ENCODE results near the gene FGF2. TPM values are rescaled to one million over a fixed set of nuclear protein-coding genes. Genes with fewer than 3 reads are reported as not detected.
A peak's percentile ranks its signal among the peaks of the same experiment; 100 is the strongest.

FGF2 gene
- total RNA-seq, 1 experiment from 2014 or later = 2.1 TPM

DNA sequence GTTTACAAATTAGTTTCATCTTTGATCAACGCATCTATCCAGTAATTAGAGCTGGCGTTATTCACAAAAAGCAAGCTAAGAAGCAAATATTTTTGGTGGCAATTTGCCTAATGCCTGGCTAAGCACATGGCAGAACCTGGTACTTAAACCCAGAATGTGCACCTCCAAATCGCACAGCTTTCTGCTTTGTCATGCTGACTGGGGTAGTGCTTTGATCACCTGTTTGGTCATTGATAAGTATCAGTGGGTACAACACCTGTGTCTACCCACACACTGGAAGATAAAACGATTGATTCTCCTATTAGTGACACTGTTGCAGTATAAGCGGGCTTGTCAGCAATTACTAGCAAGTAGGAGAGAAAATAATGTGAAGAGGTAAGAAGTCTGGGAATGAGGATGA is 93.8 kb downstream of the FGF2 start:
- CTCF ChIA-PET = no interaction called here
- H3K79me2 ChIP-seq (ENCODE audit: low read depth) = peaks cover 30% of the 10 kb centered on the region
- no peak overlapping the region for H2AFZ ChIP-seq

GRCh38 chr4:122921300-122921699 is 94.7 kb downstream of the FGF2 start:
- peak overlapping the region; percentile 87 for H3K4me3 ChIP-seq

More for the DNA sequence above, 93.8 kb downstream of the FGF2 start:
- Histone ChIP-seq H3K4me1 (replicated peaks; ENCODE audit: insufficient read depth) (peaks cover 20% of the 10 kb centered on the region), H4K20me1 (ENCODE audit: insufficient read depth) (no peaks in the 10 kb centered on the region), H3K27ac (no peak overlapping the region), H3K9me2 (ENCODE audit: insufficient read depth) (no peaks in the 10 kb centered on the region), H3K4me3 (no peak overlapping the region), H3K9me3 (ENCODE audit: insufficient read depth, low read depth) (no peaks in the 10 kb centered on the region), H3K27me3 (ENCODE audit: insufficient read depth, low read depth) (no peaks in the 10 kb centered on the region), H3K4me2 (0 out of 2 replicates have a peak overlapping the region, but pooled peaks have one; percentile 79), H3K36me3 (ENCODE audit: low read depth) (no peaks in the 10 kb centered on the region), H3F3A (ENCODE audit: insufficient read depth, low read depth) (peaks cover 8% of the 10 kb centered on the region; the same call in 1 of the 2 replicates)
- TF ChIP-seq, protein P1, sequence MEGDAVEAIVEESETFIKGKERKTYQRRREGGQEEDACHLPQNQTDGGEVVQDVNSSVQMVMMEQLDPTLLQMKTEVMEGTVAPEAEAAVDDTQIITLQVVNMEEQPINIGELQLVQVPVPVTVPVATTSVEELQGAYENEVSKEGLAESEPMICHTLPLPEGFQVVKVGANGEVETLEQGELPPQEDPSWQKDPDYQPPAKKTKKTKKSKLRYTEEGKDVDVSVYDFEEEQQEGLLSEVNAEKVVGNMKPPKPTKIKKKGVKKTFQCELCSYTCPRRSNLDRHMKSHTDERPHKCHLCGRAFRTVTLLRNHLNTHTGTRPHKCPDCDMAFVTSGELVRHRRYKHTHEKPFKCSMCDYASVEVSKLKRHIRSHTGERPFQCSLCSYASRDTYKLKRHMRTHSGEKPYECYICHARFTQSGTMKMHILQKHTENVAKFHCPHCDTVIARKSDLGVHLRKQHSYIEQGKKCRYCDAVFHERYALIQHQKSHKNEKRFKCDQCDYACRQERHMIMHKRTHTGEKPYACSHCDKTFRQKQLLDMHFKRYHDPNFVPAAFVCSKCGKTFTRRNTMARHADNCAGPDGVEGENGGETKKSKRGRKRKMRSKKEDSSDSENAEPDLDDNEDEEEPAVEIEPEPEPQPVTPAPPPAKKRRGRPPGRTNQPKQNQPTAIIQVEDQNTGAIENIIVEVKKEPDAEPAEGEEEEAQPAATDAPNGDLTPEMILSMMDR (conservative IDR thresholded peaks at IDR 0.05) = no peak
- TF ChIP-seq EZH2 (IDR thresholded peaks at IDR 0.05; ENCODE audit: low read depth) = no peak
- no TSS peak for BruUV-seq (replicated peaks)
- DNase-seq = no peak
- POLR2A ChIA-PET (ENCODE audit: unreplicated experiment) = no interaction called here
- intact Hi-C loops (cut with micrococcal nuclease; ENCODE audit: unreplicated experiment) = no loop called here

DNA sequence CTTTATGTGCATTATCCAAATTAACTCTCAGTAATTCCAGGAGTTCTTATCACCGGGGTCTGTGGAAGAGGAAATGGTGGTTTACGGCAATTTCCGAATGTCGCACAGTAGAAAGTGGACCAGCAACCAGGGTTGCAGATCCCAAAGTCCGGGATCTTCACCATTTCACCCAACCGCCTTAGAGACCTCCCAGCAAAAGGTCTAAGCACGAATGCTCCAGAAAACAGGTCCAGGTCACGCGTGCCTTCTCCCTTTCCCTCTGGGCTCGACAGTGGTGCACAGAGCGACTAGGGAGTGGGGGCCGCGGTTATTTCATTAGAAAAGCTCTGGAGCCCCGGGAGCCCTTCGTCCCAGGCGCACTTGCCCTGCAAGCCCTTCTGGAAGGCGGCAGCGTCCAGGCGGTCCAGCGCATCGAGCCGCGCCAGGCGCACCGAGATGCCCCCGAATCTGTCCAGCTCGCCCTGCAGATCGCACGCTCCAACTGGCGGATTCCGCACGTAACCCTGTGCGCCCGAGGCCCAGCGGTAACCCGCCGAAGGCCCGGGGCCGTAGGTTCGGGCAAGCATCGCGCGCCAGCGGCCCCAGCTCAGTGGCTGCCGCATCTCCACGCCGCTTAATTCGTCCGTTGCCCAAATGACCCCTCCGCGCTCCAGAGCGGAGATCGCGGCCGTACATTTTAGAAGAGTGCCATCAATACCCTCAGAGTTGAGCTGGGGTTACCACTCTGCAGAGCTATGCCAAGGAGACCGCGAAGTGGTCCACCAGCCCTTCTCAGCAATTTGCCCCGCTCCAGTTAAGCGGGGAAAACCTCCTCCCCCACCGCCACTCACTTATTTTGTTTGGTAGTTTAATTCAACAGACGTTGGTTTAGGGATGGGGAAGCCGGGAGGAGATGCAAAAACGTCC is 95.6 kb downstream of the FGF2 start, which contains the start of gene NUDT6:
NUDT6 (minus strand) TSS at position 627 of the 906 bp plus-strand sequence; CDS start at position 602, 25 bp downstream.
- Histone ChIP-seq H3K9me2 (ENCODE audit: insufficient read depth) (no peaks in the 10 kb centered on the region), H3K9me3 (ENCODE audit: insufficient read depth, low read depth) (no peaks in the 10 kb centered on the region), H3K79me2 (ENCODE audit: low read depth) (peaks cover 40% of the 10 kb centered on the region), H3K36me3 (ENCODE audit: low read depth) (no peaks in the 10 kb centered on the region), H3K27ac (peak within 1 kb of the TSS; percentile 54), H3F3A (ENCODE audit: insufficient read depth, low read depth) (peaks cover 8% of the 10 kb centered on the region; the same call in 1 of the 2 replicates), H3K4me3 (peak within 1 kb of the TSS; percentile 87), H2AFZ (peak within 1 kb of the TSS; percentile 97), H3K4me2 (peak within 1 kb of the TSS; percentile 79), H3K4me1 (replicated peaks; ENCODE audit: insufficient read depth) (peaks cover 20% of the 10 kb centered on the region), H3K27me3 (ENCODE audit: insufficient read depth, low read depth) (no peaks in the 10 kb centered on the region), H4K20me1 (ENCODE audit: insufficient read depth) (no peaks in the 10 kb centered on the region)
- peak; percentile 48 to 51 for DNase-seq
- POLR2A ChIA-PET (ENCODE audit: unreplicated experiment) = no interaction called here
- CTCF ChIA-PET = interaction anchor here (0.7 kb wide), 1 partner anchor 344 kb away, joined by 3 read pairs; no protein-coding TSS in a partner anchor
- BruUV-seq (replicated peaks) = TSS peak; percentile 38
- TF ChIP-seq EZH2 (IDR thresholded peaks at IDR 0.05; ENCODE audit: low read depth) = no peak
- TF ChIP-seq, protein P1 (conservative IDR thresholded peaks at IDR 0.05) = no peak
- intact Hi-C loops (cut with micrococcal nuclease; ENCODE audit: unreplicated experiment) = loop anchor here (1.0 to 2.0 kb wide), 3 partner anchors 24 to 319 kb away; partner anchors contain the start of gene BBS12

More at GRCh38 chr4:122921300-122921699, 94.7 kb downstream of the FGF2 start:
- H3K4me1 ChIP-seq (replicated peaks; ENCODE audit: insufficient read depth) = peaks cover 20% of the 10 kb centered on the region
- no peaks in the 10 kb centered on the region for H3K9me2 ChIP-seq (ENCODE audit: insufficient read depth)
- H3K4me2 ChIP-seq = peak overlapping the region; percentile 79
- H4K20me1 ChIP-seq (ENCODE audit: insufficient read depth) = no peaks in the 10 kb centered on the region
- ChIA-PET POLR2A (ENCODE audit: unreplicated experiment) (no interaction called here), CTCF (interaction anchor here (0.6 to 0.7 kb wide), 3 partner anchors 88 to 343 kb away, joined by 3 to 13 read pairs (median 3); no protein-coding TSS in a partner anchor)
- H3F3A ChIP-seq (ENCODE audit: insufficient read depth, low read depth) = peaks cover 8% of the 10 kb centered on the region; the same call in 1 of the 2 replicates
- no peaks in the 10 kb centered on the region for H3K36me3 ChIP-seq (ENCODE audit: low read depth)
- no TSS peak for BruUV-seq (replicated peaks)
- no peak overlapping the region for H3K27ac ChIP-seq
- peaks cover 36% of the 10 kb centered on the region for H3K79me2 ChIP-seq (ENCODE audit: low read depth)
- no peaks in the 10 kb centered on the region for H3K27me3 ChIP-seq (ENCODE audit: insufficient read depth, low read depth)
- H3K9me3 ChIP-seq (ENCODE audit: insufficient read depth, low read depth) = no peaks in the 10 kb centered on the region
- TF ChIP-seq, protein P1 (conservative IDR thresholded peaks at IDR 0.05) = no peak
- TF ChIP-seq EZH2 (IDR thresholded peaks at IDR 0.05; ENCODE audit: low read depth) = no peak
- DNase-seq = no peak
- intact Hi-C loops (cut with micrococcal nuclease; ENCODE audit: unreplicated experiment) = no loop called here
- H2AFZ ChIP-seq = peak overlapping the region; percentile 97

Data from PC-9 (cell line).